HS-5 (cell line): ENCODE results near the gene TMEM92.

Experiments used
- DNase-seq: peaks from one replicate; pipeline ENCODE4 v3.0.0-alpha.2; 2012; ENCODE audit warnings: low read depth

TMEM92 gene

GRCh38 chr17:50328363-50329325 is 54.4 kb downstream of the TMEM92 start:
- DNase-seq: no peak

- DNase-seq: no peak
These were observed 55.5 kb downstream of the TMEM92 start for GRCh38 chr17:50329716-50330115.

DNA sequence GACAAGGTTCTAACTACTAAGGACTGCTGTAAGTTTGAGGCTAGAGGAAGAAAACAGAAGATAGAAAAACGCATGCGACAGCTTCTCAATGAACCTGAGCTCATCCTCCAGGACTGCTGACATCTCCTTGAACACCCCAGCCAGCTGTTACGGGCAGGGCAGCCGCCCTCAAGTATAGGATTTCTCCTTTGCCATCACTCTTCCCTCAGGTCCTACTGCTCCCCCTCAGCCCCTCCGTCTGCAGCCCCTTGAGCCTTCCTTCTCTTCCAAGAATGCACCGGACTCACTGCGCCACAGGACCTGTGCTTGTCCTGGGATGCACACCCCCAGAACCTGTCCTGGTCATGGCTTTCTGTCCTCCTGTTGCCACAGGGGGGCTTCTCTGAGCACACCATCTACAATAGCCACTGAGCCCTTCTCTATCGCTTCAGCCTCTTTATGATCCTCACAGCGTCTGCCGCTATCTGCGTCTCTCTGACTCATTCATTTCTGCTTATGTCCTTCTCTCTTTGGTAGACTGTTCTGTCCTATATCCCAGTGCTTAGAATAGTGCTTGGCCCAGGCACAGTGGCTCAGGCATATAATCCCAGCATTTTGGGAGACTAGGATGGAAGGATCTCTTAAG is 56.0 kb downstream of the TMEM92 start:
- no peak for DNase-seq
